OCI-LY7 (cell line): Measurements from ENCODE around the gene GPD2. TPM values are rescaled to one million over a fixed set of nuclear protein-coding genes. Genes with fewer than 3 reads are reported as not detected.

Experiments
- BruUV-seq: library from RNA; stranded (reverse); fragments of 400-500 nt; replicated peaks from 2 replicates; lab custom pipeline; 2021; lab: Mats Ljungman, UMichigan
- CTCF ChIA-PET: fragments of 300-600 bp; sonication (Branson Sonifier 250); formaldehyde crosslinking; loops from one replicate; lab custom pipeline; 2022; ENCODE audit warnings: antibody characterized with exemption; ENCODE audit not compliant: unreplicated experiment; lab: Charles Lee
- POLR2A ChIA-PET: fragments of 300-600 bp; sonication (Branson Sonifier 250); formaldehyde crosslinking; loops from one replicate; lab custom pipeline; 2022; ENCODE audit warnings: antibody characterized with exemption; lab: Charles Lee
- DNase-seq: peaks from one replicate; pipeline ENCODE4 v3.0.0-alpha.2; 2015; ENCODE audit warnings: low spot score
- H2AFZ ChIP-seq: fragments of 200-600 bp; sonication (generic), shearing (Covaris generic); 2 replicates; pipeline ENCODE4 v1.6.1; 2014; ENCODE audit warnings: mild to moderate bottlenecking, antibody characterized with exemption, low read length, moderate library complexity
- H3K27ac ChIP-seq: fragments of 200-600 bp; sonication (generic); 2 replicates; pipeline ENCODE4 v1.5.1; 2014; ENCODE audit warnings: mixed run types, low read depth, mild to moderate bottlenecking, moderate library complexity, low read length, inconsistent platforms; ENCODE audit not compliant: poor library complexity, severe bottlenecking
- H3K36me3 ChIP-seq: fragments of 200-600 bp; sonication (generic); 2 replicates; pipeline ENCODE4 v1.6.1; 2014; ENCODE audit warnings: mild to moderate bottlenecking, antibody characterized with exemption, low read length, moderate library complexity, mixed read lengths; ENCODE audit not compliant: insufficient read depth
- H3K4me1 ChIP-seq: fragments of 200-600 bp; sonication (generic); 2 replicates; pipeline ENCODE4 v1.5.1; 2014; ENCODE audit warnings: mild to moderate bottlenecking, low read length; ENCODE audit not compliant: insufficient read depth, poor library complexity, severe bottlenecking
- H3K4me2 ChIP-seq: fragments of 200-600 bp; sonication (generic); 2 replicates; pipeline ENCODE4 v1.6.1; 2014; ENCODE audit warnings: mild to moderate bottlenecking, low read length
- H3K4me3 ChIP-seq: fragments of 200-600 bp; sonication (generic); 2 replicates; pipeline ENCODE4 v1.5.1; 2014; ENCODE audit warnings: mild to moderate bottlenecking, low read depth, low read length; ENCODE audit not compliant: poor library complexity, severe bottlenecking
- H3K79me2 ChIP-seq: fragments of 200-600 bp; sonication (generic); 2 replicates; pipeline ENCODE4 v1.6.1; 2016; ENCODE audit warnings: low read depth, mild to moderate bottlenecking, low read length, moderate library complexity, mixed read lengths; ENCODE audit not compliant: insufficient read depth
- H3K9me2 ChIP-seq: fragments of 200-600 bp; sonication (generic); 2 replicates; pipeline ENCODE4 v1.6.1; 2016; ENCODE audit warnings: mild to moderate bottlenecking, low read length, mixed read lengths; ENCODE audit not compliant: insufficient read depth
- H3K9me3 ChIP-seq: fragments of 200-600 bp; sonication (generic); 2 replicates; pipeline ENCODE4 v1.6.1; 2014; ENCODE audit warnings: mild to moderate bottlenecking, mixed run types, low read length, mixed read lengths
- H4K20me1 ChIP-seq: fragments of 200-600 bp; sonication (generic); 2 replicates; pipeline ENCODE4 v1.6.1; 2014; ENCODE audit warnings: mild to moderate bottlenecking, antibody characterized with exemption, low read length, moderate library complexity, mixed read lengths; ENCODE audit not compliant: insufficient read depth
- EZH2phosphoT487 ChIP-seq: fragments of 200-600 bp; sonication (generic); IDR thresholded peaks from 2 replicates; pipeline ENCODE4 v1.6.1; 2018; ENCODE audit warnings: low read depth, borderline replicate concordance, mild to moderate bottlenecking, mixed run types, antibody characterized with exemption, low read length, moderate library complexity, mixed read lengths
- intact Hi-C: fragments of 100-400 bp; cut with micrococcal nuclease; formaldehyde crosslinking; loops from one replicate; pipeline ENCODE4 v1.10.0; 2022; ENCODE audit not compliant: unreplicated experiment
- total RNA-seq, 2 experiments: library from RNA; depleted of rRNA in 1 of 2; stranded (reverse); fragments of >200 nt in 1 of 2; shearing (Covaris generic) in 1 of 2; gene quantifications; 2 replicates each; pipeline ENCODE4 v1.2.3, GENCODE V29; 2014 to 2022
- TF ChIP-seq, protein P1 (sequence below): fragments of 200-600 bp; sonication (generic); conservative IDR thresholded peaks from 2 replicates; pipeline ENCODE4 v1.5.1; 2014; ENCODE audit warnings: mild to moderate bottlenecking, antibody characterized with exemption, low read length, moderate library complexity, mixed read lengths

The GPD2 gene
- total RNA-seq, 2 experiments from 2014 or later, result 6.6 to 20.2 TPM

DNA sequence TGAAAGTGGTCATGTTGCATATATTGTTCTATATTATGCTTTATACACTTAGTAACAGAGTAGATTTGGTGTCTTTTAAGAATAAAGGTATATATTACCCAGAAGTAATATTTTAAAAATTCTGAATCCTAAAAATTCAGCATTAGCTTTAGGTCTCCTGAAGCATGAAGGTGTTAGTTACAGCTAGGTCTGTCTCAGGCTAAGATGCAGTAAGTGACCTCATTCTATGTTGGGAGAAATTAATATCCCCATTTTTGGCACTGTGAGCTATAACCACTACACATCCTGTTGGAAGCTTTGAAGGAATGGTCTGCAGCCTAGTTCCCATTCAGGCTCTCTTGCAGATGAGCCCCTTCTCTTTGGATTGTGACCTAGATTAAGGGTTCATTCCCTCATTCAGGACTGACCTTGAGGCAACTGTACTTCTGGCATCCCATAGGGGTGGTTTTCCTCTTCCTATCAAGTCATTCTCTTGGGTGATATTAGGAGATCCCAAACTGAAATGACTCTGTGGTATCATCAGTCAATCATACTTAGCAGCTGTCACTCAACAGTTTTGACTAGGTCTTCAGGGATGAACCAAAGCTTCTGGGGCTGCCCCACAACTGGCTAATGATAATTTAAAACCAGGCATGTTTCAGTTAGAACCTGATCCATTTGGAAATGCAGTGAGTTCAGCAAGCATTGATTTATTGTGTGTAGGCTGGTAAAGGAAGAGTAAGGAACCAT is 117.7 kb downstream of the GPD2 start:
- intact Hi-C loops, result no loop called here

DNA sequence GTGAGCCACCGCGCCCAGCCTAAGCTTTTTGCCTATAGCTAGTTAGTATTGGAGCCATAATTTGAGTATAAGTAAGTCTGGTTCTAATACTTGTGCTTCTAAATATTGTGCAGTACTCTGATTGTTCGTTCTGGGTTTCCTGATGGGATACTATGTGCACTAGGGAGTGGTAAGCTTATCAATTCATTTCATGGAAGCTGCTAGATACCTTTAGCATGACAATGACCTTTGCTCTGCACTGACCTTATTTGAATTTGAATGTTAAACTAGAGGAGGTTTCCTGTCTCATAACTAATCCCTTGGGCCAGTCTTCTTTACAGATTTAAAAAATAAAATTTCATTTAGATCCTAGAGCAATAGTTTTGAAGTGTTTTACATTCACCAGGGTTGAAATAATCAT is 125.1 kb downstream of the GPD2 start:
- Histone ChIP-seq H3K4me3 (no peak overlapping the region), H3K4me2 (no peak overlapping the region), H2AFZ (no peak overlapping the region), H3K9me3 (no peaks in the 10 kb centered on the region), H3K36me3 (no peaks in the 10 kb centered on the region), H3K9me2 (no peaks in the 10 kb centered on the region), H3K4me1 (no peaks in the 10 kb centered on the region), H4K20me1 (no peaks in the 10 kb centered on the region), H3K27ac (no peak overlapping the region), H3K79me2 (no peaks in the 10 kb centered on the region)
- no peak for DNase-seq
- intact Hi-C loops, result no loop called here
- ChIA-PET CTCF (no interaction called here), POLR2A (interaction anchor here (0.6 to 1.3 kb wide), 4 partner anchors 10 to 169 kb away, joined by 3 to 5 read pairs (median 4); no protein-coding TSS in a partner anchor)
- TF ChIP-seq, protein P1, sequence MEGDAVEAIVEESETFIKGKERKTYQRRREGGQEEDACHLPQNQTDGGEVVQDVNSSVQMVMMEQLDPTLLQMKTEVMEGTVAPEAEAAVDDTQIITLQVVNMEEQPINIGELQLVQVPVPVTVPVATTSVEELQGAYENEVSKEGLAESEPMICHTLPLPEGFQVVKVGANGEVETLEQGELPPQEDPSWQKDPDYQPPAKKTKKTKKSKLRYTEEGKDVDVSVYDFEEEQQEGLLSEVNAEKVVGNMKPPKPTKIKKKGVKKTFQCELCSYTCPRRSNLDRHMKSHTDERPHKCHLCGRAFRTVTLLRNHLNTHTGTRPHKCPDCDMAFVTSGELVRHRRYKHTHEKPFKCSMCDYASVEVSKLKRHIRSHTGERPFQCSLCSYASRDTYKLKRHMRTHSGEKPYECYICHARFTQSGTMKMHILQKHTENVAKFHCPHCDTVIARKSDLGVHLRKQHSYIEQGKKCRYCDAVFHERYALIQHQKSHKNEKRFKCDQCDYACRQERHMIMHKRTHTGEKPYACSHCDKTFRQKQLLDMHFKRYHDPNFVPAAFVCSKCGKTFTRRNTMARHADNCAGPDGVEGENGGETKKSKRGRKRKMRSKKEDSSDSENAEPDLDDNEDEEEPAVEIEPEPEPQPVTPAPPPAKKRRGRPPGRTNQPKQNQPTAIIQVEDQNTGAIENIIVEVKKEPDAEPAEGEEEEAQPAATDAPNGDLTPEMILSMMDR, result no peak
- TF ChIP-seq EZH2phosphoT487, result no peak
- BruUV-seq, result no TSS peak

More for the DNA sequence above, 117.7 kb downstream of the GPD2 start:
- Histone ChIP-seq H3K9me3 (no peaks in the 10 kb centered on the region), H3K9me2 (no peaks in the 10 kb centered on the region), H3K36me3 (no peaks in the 10 kb centered on the region), H3K4me2 (no peak overlapping the region), H2AFZ (no peak overlapping the region), H3K4me1 (no peaks in the 10 kb centered on the region), H3K4me3 (no peak overlapping the region), H3K79me2 (no peaks in the 10 kb centered on the region), H3K27ac (no peak overlapping the region), H4K20me1 (no peaks in the 10 kb centered on the region)
- no TSS peak for BruUV-seq
- ChIA-PET CTCF (no interaction called here), POLR2A (interaction anchor here (0.6 to 1.5 kb wide), 4 partner anchors 10 to 1057 kb away, joined by 3 to 5 read pairs (median 3); no protein-coding TSS in a partner anchor)
- TF ChIP-seq EZH2phosphoT487, result no peak
- TF ChIP-seq, protein P1, result no peak
- no peak for DNase-seq

DNA sequence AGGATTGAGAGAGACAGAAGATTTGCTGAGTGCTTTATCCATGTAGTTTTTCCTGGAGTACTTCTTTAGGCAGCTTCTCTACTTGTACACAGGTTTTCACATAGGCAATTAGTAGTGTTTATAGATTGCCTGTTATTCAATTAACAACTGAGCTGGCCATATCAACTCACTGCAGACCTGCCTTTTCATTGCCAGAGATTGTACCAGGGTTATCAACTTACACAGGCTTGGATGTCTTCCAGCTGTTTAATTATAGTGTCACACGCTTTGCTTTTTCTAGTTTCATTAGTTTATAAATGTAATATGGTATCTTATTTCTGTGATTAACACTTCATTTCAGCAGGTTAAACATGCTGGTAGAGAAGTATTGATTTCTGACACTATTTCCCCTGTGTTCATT is 125.9 kb downstream of the GPD2 start:
- Histone ChIP-seq H3K9me3 (no peaks in the 10 kb centered on the region), H3K4me3 (no peak overlapping the region), H3K27ac (no peak overlapping the region), H3K9me2 (no peaks in the 10 kb centered on the region), H3K79me2 (no peaks in the 10 kb centered on the region), H2AFZ (no peak overlapping the region), H3K4me2 (no peak overlapping the region), H3K36me3 (no peaks in the 10 kb centered on the region), H3K4me1 (no peaks in the 10 kb centered on the region), H4K20me1 (no peaks in the 10 kb centered on the region)
- no peak for TF ChIP-seq EZH2phosphoT487
- TF ChIP-seq, protein P1, result no peak
- ChIA-PET POLR2A (interaction anchor here (0.5 to 0.8 kb wide), 2 partner anchors 37 to 921 kb away, joined by 3 read pairs; no protein-coding TSS in a partner anchor), CTCF (no interaction called here)
- no peak for DNase-seq
- no TSS peak for BruUV-seq
- intact Hi-C loops, result no loop called here
